Panc1 (cell line): ENCODE data around the gene VPS11.

Experiments used
- CTCF ChIP-seq: fragments of 450-650 bp; IDR thresholded peaks from 2 replicates; pipeline ENCODE4 v1.5.1; 2017; ENCODE audit warnings: mild to moderate bottlenecking
- POLR2AphosphoS5 ChIP-seq: IDR thresholded peaks from 2 replicates; pipeline ENCODE4 v1.6.1; 2012; ENCODE audit warnings: mild to moderate bottlenecking, low read depth, low read length, moderate library complexity
- REST ChIP-seq, 2 experiments: IDR thresholded peaks; 2 replicates each; pipeline ENCODE4 v1.6.1; 2011 to 2012; ENCODE audit warnings: low read depth in 2 of 2, control low read depth in 1 of 2, low read length in 1 of 2, mild to moderate bottlenecking in 1 of 2, moderate library complexity in 1 of 2; ENCODE audit not compliant: insufficient read depth in 1 of 2
- SIN3A ChIP-seq: IDR thresholded peaks from 2 replicates; pipeline ENCODE4 v1.6.1; 2012; ENCODE audit warnings: low read depth, mild to moderate bottlenecking, low read length, moderate library complexity, borderline replicate concordance; ENCODE audit not compliant: insufficient read depth

DNA sequence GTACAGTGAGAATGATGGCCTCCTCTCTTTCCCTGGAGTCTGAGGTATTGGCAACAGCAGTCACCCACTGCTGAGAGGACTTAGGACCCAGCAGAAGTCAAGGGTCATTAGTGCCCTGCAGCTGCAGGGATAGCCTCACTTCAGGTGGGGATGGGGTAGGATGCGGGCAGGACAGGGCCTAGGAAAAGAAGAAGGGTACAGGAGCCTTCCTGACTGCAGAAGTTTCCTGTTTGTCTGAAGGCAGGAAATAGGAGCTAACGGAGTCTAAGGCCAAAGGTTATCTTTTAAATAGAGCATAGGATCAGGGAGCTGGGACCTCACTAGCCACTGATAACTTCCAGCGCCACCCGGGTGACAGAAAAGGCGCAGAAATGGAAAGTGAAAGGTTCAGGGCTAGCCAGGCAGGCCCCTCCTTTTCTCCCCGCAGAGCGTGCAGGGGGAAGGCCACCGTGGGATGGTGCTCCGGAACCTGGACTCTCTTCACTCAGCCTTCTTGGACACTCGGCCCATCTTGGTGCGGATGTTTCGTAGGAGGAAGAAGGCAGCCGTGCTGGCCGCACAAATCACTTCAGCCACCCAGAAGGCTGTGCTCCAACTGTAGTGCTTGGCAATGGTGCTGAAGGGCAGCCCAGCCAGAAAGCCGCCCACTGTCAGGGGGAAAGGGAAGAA is 43.1 kb upstream of the VPS11 start:
- TF ChIP-seq SIN3A: no peak
- TF ChIP-seq CTCF: no peak
- no peak for TF ChIP-seq POLR2AphosphoS5
- TF ChIP-seq REST (IDR thresholded peaks at IDR 0.05; ENCODE audit: insufficient read depth in 1 of 2, low read depth in 2 of 2, low read length in 1 of 2): no peak
